Brain pericyte (primary cell): ENCODE results near the gene IRAK1.

Experiments
- DNase-seq: peaks from one replicate; pipeline ENCODE4 v3.0.0-alpha.2; 2012; ENCODE audit warnings: low read depth, low spot score

The IRAK1 gene

DNA sequence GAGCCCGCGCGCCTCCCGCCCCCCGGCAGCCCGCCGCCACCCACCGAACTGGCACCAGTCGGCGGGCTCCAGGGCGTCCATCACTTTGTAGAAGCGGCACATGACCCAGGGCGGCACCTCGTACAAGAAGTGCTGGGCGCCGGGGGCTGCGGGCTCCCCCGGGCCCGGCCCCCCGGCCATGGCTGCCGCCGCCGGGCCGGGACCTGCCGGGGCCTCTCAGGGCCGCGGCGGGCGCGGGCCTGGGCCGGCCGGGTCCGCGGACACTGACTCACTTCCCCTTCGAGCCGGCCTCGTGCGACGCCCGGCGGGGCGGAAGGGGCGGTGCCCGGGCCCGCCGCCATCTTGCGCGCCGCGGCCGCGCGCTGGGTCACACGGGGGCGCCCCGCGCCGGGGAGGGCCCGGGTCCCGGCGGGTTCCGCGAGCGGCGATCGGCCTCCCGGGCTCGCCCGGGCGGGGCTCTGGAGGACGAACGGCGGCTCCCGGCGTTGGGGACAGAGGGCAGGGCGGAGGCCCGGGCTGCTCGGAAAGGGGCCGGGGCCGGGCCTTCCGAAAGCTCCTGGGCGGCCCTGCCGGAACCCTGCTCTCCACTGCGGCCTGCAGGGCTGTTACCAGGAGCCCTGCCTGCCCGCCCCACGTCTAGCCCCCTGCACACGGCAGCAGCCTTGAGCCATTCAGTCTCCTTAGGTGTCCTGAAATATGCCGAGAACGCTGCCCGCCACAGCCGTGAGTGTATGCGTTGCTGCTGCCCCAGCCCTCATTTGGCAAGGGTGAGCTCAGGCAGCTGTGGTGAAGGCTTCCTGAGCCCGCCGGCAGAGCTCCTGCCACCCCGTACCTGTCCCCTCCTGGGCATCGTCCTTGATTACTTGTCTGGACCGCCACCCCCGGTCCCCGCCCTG is at the start of gene IRAK1:
Gene IRAK1, minus strand, starts transcription at position 270 of the 896 bp plus-strand sequence. Its CDS starts 90 bp downstream, at position 180.
- DNase-seq: no peak

DNA sequence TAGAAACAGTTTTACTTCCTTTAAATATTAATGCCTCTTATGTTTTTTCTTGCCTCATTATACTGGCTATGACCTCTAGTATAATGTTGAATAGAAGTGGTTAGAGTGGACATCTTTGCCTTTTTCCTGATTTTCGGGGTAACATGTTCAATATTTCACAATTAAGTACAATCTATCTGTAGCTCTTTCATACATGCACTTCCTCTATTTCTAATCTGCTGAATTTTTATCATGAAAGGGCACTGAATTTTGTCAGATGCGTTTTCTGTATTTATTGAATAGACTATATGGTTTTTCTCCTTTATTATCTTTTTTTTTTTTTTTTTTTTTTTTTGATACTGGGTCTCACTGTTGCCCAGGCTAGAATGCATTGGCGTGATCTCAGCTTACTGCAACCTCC is 48.9 kb upstream of the IRAK1 start:
- DNase-seq: no peak

DNA sequence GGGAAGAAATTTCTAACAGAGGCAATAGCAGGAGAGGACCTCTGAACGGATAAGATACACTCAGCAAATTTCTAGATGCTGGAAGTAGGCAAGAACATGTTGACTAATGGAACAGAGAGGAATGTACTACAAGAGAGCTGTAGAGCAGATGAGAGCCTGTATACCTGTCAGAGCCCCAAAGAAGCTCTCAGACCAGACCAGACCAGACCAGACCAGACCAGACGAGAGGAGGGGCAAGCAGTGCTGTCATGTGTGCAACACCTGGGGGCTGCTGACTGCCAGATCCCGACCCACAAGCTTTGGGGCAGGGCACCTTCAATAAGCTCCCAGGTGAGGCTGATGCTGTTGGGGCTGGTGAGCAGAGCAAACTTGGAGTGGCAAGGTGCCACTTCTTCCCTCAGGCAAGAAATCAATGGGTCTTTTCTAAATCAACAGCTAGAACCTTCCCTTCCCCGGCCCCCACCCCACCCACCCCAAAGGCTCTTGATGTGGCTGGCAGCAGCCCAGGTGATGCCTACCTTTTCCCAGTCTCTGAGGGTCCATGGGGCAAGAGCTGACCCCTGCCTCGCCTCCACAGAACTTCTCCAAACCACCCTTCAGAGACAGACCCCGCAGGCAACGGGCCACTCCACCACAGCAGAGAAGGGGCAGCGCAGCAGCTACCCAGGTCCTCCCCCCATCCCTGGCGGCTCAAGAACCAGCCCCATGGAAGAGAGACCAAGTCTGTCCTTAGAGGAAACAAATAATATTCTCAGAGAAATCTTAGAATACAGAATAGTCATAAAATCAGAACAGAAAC is 45.1 kb upstream of the IRAK1 start:
- DNase-seq: no peak

DNA sequence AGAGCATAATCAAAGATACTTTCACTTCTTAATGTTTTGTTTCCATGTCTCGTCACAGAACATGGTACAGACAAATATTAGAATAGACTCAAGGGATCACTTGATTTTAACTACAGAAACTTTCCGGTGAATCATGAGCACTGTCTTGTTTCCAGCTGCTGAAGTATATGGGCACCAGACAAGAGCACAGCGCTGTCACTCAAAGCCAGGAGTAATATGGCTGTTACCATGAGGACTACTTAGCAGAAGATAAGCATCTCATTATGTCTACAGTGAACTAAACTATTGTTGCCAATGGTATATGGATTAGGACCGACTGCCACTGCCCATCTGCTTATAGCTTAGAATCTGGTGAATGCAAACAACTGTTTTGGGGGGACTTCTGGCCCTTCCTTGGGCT is 43.5 kb upstream of the IRAK1 start:
- DNase-seq: no peak

DNA sequence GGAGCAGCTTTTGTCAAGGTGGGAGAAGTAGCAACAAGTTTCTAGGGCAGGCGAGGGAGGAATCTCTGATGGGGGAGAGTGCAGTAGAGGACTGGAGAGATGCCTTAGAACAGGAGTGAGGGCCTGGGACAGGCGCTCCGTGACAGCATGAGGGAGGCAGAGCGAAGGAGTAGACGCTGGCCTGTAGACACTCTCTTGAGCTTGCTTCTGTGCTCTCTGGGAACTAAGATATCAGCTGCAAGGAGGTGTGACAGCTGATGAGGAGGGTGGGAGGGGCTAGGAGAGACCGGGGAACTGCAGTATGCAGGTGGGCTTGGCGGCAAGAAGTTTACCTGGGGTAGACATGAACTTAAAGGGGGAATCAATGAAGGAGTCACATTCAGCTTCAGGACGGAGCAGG is 42.1 kb upstream of the IRAK1 start:
- DNase-seq: no peak

DNA sequence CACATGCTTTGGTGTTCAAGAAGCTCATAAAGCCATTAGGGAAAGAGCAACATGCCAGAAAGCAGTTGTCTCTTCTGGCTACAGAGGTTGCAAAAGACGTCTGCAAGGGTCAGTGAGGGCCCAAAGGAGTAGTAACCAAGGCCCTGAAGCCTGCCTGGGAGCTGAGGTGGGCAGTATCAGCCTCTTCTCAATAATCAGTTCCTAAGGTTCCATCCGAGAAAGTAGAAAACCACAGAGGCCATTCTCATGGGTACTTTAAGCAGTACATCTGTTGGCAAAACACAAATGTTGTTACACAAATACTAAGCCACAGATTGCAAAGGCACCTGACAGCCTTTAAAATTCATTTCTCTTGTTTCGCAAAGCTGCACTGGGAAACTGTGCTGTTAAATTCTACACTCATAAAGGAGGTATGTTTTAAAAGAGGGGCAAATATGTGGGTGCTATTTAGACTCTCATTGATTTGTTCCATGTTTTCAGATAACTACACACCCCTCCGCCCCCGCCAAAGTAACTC is 40.1 kb upstream of the IRAK1 start:
- no peak for DNase-seq

DNA sequence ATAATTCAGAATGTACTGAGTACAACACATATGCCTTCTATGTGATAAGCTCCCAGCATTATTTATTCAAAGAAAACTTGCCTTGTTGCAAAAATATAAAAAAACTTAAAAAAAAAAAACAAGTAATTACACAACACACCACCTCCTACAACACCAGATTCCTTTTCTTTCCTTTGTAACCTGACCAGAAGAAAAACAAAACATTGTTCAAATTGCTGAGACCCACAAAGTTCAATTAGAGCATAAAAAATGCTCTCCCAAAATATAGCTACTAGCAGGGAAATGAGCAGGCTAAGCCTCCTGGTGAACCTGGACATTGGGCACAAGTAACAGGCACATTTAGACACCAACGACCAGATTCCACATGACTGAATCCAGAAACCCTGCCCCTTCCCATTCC is 39.5 kb upstream of the IRAK1 start:
- no peak for DNase-seq

DNA sequence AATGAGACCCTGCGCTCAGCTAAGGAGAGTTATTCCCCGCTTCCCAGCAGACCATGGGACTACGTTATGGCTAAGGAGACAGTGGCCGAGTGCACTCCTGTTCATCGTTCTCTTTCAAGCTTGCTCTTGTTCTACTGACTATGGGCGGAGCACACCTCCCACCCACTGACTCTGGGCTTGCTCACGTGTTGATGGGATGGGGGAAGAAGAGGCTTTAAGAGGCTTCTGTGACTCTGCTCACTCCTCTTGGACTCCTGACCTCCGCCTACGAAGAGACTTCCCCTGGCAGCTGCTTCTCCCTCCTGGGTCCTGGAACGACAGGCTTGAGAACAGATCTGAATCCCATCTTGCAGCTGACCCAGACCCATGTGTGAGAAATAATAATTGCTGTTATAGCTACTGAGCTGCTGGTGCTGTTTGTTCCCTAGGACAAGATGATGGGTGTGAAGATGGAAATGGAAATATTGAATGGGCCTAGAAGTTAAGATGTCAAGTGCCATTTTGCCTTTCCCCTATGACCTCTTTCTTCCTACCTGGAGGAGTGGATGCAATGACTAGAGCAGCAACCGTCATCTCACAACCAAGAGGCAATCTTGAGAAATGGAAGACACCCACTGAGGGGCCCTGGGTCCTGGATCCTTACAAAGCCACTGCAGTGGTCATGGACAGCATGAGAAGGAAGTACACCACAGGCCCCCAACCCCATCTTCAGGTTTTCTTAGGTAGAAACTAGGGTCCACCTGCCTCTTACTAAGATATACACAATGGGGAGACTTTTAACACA is 38.7 kb upstream of the IRAK1 start:
- no peak for DNase-seq

DNA sequence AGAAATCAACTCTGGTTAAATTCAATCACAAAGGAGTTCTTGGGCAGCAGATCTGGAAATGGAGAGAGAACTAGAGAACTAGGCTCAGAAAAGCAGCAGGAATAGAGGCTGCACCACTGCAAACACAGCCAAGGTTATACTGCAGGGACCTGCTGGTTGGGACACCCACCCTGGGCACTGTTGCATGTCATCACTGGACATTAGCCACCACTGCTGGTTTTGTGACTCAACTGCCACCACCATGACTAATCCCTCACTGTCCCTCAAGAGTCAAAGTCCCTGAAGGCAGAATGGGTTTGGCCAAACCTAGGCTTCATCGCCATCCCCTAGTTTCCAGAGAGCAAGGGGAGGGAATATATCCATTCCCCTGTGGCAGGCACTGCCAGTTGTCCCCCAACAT is 38.1 kb upstream of the IRAK1 start:
- DNase-seq: no peak

DNA sequence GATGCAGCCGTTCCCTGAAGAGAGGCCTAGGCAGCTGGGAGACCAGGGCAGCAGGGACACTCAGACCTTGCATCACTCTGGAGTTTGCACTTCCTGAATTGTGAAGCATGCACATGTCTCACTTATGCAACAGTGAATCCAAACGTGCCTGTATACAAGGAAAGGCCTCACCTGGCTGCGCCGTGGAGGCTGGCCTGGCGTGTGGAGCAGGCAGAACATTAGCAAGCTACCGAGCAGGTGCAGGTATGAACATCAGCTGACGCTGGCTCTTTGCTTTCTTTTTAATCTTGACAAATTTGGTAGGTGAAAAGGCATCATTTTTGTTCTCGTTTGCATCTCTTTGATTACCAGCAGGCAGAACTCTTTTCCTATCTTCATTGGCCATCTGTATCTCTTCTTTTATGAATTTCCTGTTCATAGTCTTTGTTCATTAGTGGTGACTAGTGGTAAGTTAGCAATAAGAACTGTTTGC is 37.1 kb upstream of the IRAK1 start:
- no peak for DNase-seq

DNA sequence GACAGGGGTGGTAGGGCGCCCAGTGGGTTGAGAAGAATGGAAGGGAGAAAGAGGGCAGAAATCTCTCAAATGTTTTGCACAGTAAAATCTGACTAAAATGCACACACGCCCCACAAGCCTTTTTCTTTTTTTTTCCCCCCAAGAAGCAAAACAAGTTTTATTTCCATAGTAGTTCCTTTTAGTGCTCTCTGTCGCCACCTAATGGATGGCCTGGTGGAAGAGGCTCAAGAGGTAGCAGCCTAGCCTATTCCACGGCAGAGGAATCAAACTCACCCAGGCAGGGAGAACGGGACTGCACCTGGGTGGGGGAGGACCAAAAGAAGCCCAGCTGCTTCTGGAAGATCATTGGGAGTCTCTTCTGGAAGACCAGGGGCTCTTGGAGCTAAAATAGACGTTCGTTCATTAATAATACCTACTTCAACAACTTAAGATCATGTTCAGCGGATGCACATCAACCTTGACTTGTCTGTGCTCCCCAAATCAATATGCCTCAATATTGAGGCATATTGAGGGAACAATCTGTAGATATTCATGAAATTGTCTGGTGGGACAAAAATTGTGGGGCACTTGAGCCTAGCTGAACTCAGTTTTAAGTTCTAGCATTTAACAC is 31.6 kb upstream of the IRAK1 start:
- DNase-seq: no peak

DNA sequence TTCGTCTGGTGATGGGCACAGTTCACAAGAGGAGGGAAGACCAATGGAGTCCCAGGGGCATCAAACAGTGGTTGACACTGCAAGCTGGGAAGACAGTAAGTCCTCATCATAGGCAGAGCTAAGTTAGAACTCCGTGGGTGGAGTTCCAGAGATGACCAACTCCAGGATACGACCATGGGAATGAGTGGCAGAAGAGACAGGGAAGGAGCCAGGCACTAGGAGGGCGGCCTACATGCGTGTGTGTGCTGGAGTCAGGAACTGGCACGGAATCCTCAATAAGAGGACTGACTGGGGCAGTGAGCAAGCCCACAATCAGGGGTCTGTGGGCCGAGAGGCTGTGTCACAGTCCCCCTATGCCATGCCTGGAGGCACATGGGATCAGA is 30.4 kb upstream of the IRAK1 start:
- DNase-seq: no peak

DNA sequence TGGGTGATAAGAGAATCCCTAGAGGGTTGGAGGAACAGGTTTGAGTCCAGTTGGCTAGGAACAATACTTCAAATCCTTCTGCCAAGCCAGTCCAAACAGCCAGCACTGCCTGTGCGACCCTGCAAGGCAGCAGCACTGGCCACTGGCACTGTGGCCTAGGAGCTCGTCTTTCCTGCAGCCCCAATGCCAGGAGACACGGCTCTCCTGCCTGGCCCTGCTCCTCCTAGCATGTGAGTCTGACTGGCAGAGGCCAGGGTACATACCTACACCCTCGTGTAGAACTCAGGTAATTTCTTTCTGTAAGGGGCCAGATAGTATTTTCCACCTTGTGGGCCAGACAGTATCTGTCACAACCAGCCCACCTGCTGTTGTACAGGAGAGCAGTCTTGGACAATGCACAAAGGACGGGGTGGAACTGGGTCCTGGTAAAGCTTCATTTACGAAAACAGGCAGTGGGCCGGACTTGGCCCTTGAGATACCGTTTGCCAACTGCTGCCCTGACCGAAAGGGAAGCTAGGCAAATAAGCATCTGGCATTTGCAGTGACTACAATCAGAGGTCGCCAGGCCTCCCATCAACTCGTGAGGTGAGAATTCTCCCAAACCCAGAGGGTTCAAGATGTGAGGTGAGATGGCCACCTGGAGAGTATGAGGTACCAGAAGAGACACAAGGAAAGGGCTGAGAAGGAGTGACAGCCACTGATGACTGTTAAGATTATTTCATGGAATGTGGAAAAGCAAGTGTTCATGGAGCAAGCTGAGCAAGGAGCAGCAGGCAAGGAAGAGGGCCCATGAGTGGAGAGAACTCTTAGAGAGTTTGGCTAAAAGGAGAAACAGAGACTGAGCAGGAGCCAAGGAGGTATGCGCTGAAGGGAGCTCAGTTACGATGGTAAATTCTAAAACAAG is 29.8 kb upstream of the IRAK1 start:
- DNase-seq: no peak

DNA sequence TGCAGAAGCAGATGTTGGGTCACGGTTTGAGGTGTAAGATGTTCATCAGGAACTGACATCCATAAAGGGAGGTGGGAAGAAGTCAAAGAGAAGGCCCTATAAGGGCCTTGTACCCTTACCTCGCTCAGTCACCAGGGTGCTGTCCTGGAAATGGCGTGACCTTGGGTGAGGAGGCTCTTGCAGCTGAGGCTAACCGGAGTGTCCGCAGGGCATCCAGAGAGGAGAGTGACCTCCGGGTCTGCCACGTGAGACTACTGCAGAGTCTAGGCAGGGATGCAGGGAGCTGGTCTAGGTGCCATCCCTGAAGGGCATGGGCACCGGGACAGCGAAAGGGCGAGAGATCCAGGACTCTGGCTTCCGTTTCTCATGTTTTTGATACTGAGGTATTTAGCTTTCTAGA is 28.7 kb upstream of the IRAK1 start:
- DNase-seq: no peak

DNA sequence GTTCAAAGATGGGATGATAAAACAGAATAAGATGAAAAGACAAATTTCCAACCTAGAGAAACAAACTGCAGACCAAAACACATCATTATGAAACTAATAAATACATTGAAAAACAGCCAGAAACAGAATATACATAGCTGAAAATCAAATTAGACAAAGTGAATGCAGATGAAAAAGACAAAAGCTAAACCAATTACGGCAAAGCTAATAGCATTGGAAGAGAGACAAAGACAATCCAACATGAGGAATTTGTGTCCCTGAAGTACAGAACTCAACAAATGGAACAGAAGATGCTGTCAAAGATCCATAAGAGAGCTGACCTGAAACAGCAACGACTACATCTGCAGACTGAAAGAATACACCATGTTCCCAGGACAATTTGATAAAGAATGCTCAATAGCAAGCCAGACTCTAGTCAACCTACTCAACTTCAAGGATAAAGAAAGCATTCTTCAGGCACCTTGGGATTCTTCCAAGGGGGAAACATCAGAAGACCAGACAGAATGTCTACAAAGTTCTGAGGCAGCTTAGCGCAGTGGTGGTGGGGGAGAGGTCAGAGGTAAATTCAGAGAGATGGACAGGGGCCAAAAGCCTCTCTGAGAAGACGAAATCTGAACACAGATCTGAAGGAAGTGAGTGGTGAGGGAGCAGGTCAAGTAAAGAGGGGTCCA is 27.4 kb upstream of the IRAK1 start:
- no peak for DNase-seq

DNA sequence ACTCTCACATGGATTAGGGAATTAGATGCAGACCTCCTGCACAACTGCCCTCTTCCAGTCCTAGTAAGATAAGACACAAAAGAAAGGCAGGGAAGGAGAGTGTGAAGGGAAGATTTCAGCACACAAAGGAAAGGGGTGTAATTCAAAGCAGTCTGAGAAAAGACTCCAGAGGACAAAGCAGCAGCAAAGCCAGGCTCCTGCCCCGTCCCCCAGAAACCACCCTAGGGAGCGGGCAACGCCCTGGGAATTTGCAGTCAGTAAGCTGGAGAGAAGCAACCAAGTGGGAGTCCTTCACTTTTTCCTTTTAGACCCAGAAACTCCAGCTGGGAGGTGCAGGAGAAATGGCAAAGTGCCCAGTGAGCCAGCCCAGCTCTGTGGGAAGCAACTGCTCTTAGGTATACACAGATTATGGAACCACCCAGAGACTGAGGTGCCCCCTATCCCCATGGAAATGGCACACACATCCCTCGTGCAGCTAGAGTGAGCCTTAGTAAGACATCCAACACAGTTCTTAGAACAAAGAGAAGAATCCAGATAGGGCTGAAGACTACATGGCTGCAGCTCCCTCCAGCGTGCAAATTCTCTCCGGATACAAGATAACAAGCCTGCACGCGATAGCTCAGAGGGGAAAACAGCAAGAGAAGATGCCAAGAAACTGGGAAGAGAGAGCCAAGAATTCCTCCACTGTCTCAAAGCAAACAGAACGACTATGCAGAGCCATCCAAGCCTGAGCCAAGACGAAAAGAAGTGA is 26.5 kb upstream of the IRAK1 start:
- peak; percentile 44 for DNase-seq

DNA sequence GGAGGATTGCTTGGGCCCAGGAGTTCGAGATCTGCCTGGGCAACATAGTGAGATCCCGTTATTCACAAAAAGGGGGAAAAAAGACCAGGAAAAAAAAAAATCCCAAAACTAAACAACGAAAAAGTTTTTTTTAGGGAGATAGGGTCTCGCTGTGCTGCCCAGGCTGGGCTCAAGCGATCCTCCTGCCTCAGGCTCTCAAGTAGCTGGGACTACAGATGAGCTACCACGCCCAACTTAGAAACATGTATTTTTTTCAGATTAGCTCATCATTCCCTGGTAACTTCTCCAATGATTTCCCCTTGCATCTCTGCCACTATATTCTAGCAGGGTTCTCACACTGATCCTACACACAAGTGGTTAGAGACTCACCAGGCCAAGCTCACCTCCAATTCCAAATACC is 24.4 kb upstream of the IRAK1 start:
- no peak for DNase-seq

DNA sequence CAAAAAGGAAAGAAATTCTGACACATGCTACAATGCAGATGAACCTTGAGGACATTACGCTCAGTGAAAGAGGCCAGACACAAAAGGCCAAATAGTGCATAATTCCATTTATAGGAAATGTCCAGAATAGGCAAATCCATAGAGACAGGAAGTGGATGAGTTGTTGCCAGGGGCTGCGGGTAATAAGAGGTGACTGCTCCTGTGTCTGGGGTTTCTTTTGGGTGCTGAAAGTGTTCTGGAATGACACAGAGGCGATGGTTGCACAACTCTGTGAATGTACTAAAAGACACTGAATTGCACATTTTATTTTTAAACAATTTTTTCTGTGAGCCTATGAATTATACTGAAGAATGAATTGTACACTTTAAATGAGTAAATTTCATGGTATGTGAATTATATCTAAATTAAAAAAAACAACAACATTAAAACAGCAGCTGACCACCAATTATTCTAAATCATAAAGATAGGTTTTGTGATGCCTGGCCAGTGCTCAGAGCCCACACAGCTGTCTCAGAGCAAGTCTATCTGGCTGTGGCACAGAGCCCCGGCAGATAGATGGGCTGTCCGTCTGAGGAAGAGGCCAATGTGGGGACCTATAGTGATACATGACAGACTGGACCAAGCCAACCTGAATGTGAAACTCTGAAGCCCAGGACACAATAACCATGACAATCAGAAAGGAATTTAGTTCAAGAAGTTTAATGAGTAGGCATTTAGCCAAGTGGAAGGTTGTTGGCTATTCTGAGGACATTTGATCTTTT is 23.5 kb upstream of the IRAK1 start:
- DNase-seq: no peak
